ENCODE data around the gene FPGS. TPM values are rescaled to one million over a fixed set of nuclear protein-coding genes. Genes with fewer than 3 reads are reported as not detected.

FPGS gene
- total RNA-seq, 1 donor from 2014 or later = 70.0 TPM

GRCh38 chr9:127772603-127773002 is 30.1 kb upstream of the FPGS start:
- FAIRE-seq = no peak

GRCh38 chr9:127773272-127773671 is 29.4 kb upstream of the FPGS start:
- FAIRE-seq (no peak), DNase-seq (ENCODE audit: low read depth) (no peak)
- Histone ChIP-seq H3K4me3 (ENCODE audit: low read depth, low read length) (no peak overlapping the region), H3K36me3 (ENCODE audit: control insufficient read depth, insufficient read depth, low read length) (no peaks in the 10 kb centered on the region), H3K27me3 (ENCODE audit: control insufficient read depth, insufficient read depth, low read length) (no peaks in the 10 kb centered on the region)
- TF ChIP-seq CTCF (IDR thresholded peaks at IDR 0.05; ENCODE audit: insufficient read depth, low read length, severe bottlenecking) = no peak

More at GRCh38 chr9:127772603-127773002, 30.1 kb upstream of the FPGS start:
- TF ChIP-seq CTCF (IDR thresholded peaks at IDR 0.05; ENCODE audit: insufficient read depth, low read length, severe bottlenecking) = no peak
- Histone ChIP-seq H3K4me3 (ENCODE audit: low read depth, low read length) (no peak overlapping the region), H3K27me3 (ENCODE audit: control insufficient read depth, insufficient read depth, low read length) (no peaks in the 10 kb centered on the region), H3K36me3 (ENCODE audit: control insufficient read depth, insufficient read depth, low read length) (no peaks in the 10 kb centered on the region)
- no peak for DNase-seq (ENCODE audit: low read depth)

- TF ChIP-seq CTCF (IDR thresholded peaks at IDR 0.05; ENCODE audit: insufficient read depth, low read length, severe bottlenecking) = no peak
- Histone ChIP-seq H3K27me3 (ENCODE audit: control insufficient read depth, insufficient read depth, low read length) (no peaks in the 10 kb centered on the region), H3K4me3 (ENCODE audit: low read depth, low read length) (no peak overlapping the region), H3K36me3 (ENCODE audit: control insufficient read depth, insufficient read depth, low read length) (no peaks in the 10 kb centered on the region)
- DNase-seq (ENCODE audit: low read depth) (no peak), FAIRE-seq (no peak)
These were observed 28.7 kb upstream of the FPGS start for GRCh38 chr9:127773981-127774380.

GRCh38 chr9:127776195-127776923 is 26.3 kb upstream of the FPGS start:
- no peak overlapping the region for H3K4me3 ChIP-seq (ENCODE audit: low read depth, low read length)
- H3K27me3 ChIP-seq (ENCODE audit: control insufficient read depth, insufficient read depth, low read length) = no peaks in the 10 kb centered on the region
- TF ChIP-seq CTCF (IDR thresholded peaks at IDR 0.05; ENCODE audit: insufficient read depth, low read length, severe bottlenecking) = no peak
- no peaks in the 10 kb centered on the region for H3K36me3 ChIP-seq (ENCODE audit: control insufficient read depth, insufficient read depth, low read length)
- DNase-seq (ENCODE audit: low read depth) (no peak), FAIRE-seq (no peak)

- no peak for TF ChIP-seq CTCF (IDR thresholded peaks at IDR 0.05; ENCODE audit: insufficient read depth, low read length, severe bottlenecking)
- H3K36me3 ChIP-seq (ENCODE audit: control insufficient read depth, insufficient read depth, low read length) = no peaks in the 10 kb centered on the region
- FAIRE-seq = no peak
- DNase-seq (ENCODE audit: low read depth) = no peak
- H3K4me3 ChIP-seq (ENCODE audit: low read depth, low read length) = no peak overlapping the region
- no peaks in the 10 kb centered on the region for H3K27me3 ChIP-seq (ENCODE audit: control insufficient read depth, insufficient read depth, low read length)
These were observed 25.8 kb upstream of the FPGS start for GRCh38 chr9:127776924-127777289.
